GM19025 (cell line): ENCODE measurements around the gene LRMDA.

Experiments used
- ATAC-seq: cut with Tn5 transposase; IDR thresholded peaks from one replicate; pipeline ENCODE4 v1.9.1; 2021; ENCODE audit warnings: mild to moderate bottlenecking, low read depth, moderate library complexity; ENCODE audit not compliant: unreplicated experiment

Gene LRMDA

DNA sequence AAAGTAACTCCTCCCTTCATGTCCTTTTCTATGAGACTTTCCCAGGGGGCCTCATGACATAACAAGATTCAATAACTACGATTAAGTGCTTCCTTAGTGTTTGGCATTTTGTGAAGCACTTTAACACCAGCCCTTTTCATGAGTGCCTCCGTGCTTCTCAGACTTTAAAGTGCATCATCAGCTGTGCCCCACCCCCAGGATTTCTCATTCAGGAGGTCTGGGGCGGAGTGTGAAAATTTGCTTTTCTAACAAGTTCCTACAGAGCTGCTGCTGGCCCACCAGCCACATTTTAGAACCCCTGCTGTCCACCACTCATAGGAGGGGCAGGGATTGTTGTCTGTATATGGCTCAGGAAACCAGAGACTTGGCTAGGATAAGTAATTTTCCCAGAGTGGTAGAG lies 445.3 kb downstream of the LRMDA start:
- ATAC-seq = no peak

DNA sequence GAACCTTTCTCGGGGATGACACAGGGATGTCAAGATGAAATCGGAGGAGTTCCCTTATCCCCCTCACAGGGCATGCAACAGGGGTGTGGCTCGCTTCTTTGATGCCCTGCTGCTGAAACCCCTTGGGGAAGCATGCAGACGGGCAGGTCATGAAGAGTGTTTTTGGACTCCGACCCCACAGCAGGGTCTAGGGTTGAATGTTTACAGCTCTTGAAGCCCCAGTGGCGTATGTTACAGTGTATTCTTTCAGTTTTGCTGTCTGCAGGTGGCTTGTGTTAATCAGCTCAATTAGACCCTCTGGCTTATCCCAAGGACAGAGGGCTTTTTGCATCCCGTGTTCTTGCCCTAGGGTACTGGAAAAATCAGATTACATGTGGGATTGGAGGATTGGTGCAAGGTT lies 446.5 kb downstream of the LRMDA start:
- ATAC-seq = no peak

DNA sequence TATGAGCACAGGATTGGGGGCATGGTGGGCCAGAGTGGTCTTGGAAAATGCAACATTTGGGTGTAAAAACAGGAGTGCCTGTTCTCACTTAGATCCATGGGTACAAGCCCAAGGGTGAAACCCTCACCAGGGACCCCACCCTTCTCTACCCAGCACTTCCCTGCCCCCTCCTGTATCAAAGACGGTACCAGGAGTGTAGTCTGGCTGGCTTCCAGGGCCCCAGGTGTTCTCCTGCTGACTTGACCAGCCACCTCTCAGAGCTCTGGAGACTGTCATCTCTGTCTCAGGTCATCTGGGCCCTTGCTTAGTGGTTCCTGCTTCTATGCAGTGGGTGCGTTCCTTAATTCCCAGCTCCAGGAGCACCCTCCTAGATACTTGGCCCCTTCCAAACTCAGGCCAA lies 447.2 kb downstream of the LRMDA start:
- no peak for ATAC-seq

DNA sequence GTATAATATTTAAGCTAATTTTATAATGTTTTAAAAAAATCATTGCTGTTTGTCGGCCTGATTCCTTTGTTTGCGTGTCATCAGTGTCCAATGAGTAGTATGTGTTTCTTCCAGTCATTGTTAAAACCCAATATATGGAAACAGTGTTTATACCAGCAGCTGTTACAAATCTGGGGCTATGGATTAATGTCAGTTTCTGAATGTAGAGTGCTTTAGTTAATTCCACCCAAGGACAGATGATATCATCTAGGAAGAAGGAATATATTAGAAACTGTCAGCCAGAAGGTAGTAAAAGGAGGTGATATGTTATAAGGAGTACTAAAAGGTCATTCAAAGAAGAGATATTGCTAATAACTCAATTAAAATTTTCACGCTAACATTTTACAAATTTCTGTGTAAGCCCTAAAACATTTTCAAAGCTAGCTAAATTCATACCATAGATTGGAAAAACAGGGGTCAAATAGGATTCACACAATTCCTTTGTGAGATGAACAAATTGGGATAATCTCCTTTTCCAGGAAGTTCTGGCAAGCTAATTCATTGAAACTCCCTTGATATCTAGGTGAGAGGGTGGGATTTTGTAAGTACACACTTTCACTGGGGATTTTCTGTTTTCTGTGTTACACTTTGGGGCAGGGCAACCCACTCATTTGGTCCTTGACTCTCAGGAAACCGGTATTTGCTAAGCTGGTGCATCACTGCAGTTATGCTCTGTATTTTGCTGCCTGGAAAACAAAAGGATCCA lies 448.8 kb downstream of the LRMDA start:
- no peak for ATAC-seq

DNA sequence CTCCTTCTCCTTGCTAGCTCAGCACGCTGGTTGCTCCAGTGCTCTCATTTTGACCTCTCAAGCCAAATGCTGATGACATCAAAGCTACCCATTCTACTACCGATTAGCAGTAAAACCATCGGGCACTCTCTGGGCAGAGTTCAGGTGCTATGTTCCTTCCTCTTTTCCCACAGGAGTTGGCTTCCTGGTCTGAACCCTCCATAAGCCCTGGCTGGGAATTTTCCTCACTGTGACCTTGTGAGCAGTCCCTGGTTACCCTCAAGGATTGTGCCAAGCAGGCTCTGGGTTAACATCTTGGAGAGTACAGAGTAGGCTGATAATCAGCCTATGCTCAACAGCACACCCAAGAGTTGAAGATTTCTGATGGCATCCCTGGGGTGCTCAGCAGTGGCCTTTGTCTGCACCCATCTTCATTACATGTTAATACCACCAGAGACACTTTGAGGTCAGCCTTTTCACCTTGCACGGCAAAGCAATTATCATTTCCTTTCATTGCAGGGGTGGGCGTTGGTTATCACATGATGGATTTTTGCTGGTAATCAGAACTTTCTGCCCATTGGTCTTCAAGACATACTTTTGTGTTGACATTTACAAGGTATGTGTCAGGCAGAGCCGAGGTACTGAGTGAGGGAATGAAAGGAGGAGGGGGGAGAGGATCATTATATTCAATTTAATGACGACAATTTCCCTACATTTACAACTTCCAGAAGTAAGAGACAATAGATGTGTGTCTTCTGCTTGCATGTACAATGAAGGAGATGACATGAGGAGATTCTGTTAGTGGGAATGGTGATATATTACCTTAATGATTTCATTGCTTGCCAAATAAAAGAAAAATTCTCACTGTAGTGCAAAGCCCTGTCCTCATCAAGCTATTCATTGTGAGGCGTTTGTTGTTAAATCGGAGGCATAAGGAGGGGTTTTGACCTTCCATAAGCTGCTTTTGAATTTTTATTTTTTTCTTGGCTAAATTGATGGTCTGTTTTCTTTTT lies 452.0 kb downstream of the LRMDA start:
- ATAC-seq = no peak

DNA sequence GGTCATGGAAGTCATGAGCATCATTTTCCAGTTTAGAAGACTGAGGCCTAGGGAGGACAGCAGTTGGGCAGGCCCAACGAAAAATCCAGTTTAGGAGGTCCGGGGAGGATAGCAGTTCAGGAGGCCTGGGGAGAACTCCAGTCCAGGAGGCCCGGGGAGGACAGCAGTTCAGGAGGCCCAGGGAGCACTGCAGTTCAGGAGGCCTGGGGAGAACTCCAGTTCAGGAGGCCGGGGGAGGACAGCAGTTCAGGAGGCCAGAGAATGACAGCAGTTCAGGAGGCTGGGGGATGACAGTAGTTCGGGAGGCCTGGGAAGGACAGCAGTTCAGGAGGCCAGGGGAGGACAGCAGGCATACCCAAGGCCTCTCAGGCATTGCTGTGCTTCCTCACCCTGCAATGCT lies 453.4 kb downstream of the LRMDA start:
- ATAC-seq = no peak

DNA sequence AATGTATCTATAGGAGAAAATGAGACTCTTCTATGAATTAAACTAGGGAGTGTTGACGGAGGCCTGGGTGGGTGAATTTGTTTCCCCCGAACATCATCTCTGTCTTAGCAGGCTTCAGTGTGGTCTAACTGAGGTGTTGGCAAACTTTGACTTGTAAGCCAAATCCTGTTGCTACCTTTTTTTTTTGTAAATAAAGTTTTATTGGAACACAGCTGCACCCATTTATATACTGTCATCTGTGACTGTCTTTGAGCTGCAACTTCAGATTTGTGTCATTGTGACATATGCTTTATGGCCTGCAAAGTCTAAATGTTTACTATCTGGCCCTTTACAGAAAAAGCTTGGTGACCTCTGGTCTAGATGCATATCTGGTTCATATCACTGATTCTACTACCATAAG lies 455.9 kb downstream of the LRMDA start:
- no peak for ATAC-seq

DNA sequence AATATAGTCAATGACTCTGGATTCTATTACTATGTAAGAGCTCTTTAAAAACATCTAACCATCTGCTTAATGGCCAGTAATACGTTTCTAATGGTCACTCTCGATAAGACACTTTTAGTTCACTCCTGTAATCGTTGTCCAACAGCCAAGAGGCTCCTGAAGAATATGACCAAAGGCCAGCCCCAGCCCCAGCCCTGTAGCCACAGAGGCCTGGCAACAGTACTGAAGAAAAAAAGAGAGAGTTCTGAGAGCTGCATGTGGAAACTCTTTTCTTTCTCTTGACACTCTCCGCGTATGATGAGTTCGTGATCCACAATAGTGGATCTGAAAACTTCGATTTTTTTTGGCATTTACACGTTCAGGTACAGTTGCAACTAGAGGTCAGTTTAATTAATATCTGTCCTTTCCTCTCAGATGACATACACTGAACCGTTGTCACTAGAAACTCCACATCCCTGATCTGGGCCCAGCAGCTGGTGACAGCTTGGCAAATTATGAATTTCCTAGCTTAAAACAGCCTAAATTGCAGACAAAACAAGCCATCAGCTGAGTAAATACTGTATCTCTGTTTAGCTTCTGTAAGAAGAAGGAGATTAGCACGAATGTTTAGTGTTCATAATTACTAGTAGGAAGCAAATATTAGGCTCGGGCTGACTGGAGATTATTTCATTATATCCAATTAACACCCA lies 456.7 kb downstream of the LRMDA start:
- ATAC-seq = no peak

DNA sequence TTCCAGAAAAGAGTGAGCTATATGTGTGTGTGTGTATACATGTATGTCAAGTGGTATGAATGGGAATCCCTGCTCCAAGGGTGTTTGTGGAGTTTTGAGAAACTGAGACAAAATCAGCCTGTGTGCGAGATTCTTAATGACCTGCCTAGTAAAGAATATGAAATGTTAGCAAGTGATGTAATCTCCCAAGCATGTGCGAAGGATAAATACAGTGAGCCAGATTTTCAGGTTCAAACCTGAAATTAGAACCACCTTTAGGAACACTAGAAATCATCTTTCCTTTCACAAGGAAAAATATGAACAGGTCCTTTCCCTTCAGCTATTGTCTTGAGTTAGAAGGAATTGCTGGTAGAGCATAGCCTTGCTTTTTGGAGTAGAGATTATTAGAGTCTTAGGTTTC lies 457.6 kb downstream of the LRMDA start:
- ATAC-seq = no peak

DNA sequence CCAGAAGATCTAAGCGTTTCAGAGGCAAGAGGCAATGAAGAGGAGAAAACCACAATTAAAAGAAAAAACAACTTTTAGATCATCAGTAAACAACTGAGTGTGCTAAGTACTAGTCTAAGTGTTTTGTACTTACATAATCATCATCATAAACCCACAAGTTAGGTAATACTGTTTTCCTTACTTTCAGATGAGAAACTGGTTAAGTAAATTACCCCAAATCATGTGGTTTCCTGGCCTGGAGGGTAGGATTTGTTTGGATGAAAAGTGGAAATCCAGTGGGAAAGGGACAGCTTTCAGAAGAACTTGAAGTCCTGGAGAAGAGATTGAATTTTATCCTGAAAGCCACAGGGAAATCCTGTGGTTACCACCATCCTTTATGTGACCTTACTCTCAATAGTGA lies 463.3 kb downstream of the LRMDA start:
- no peak for ATAC-seq

DNA sequence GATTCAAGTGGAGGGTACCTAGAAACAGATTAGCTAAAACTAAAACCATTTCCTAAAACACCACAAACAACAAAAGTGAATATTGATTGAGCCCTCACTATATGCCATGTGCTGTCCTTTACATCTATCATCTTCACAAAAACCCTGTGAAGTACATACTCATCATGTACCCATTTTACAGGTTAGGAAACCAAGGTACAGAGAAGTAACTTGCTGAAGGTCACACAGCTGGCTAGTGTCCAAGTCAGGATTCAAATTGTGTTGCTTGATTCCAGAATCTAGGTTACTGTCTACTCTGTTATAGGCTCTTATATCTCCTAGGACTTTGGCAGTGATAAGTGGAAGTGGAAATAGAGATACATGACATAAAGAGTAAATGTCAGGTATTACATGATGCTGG lies 463.8 kb downstream of the LRMDA start:
- no peak for ATAC-seq

DNA sequence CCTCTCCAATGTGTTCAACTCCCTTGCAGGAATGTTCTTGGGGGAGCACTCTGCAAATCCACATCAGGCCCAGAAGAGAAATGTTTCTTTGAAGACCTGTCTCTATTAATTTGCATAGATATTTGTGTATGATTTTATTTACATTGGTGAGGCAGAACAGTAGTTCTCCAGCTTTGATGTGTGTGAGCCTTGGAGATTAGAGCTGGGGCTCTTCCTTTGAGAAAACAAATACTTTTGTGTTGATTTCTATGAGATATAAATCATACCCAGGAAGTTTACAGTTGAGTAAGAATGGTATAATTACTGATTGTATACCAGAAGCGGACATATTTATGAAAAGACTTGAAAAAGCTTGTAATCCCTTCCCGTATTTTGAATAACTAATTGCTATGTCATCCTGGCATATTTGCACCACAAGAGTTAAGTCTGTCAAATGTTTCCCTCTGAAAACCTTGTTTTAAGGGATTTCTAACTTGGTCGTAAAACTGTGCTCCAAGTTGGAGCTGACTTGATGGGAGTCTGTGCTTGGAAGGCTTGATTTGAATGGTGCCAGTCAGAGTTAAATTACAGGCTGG lies 468.5 kb downstream of the LRMDA start:
- ATAC-seq = no peak

DNA sequence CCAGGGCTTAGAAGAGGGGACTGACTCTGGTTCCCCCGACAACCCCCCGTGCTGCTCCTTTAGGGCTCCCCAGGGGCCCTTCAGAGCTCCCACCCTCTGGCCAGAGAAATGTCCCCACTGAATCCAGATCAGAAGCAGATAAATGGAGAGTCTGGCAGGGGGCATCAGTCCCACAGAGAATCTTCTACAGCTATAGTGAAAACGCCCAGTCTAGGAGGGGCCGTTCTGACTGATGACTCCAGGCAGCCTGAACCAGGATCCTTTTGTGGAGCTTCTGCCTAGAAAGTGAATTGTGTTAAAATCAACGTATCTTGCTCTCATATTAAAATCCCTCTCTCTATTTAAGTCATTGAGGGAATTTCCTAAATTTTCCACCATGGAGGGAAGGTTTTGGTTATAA lies 471.4 kb downstream of the LRMDA start:
- no peak for ATAC-seq

DNA sequence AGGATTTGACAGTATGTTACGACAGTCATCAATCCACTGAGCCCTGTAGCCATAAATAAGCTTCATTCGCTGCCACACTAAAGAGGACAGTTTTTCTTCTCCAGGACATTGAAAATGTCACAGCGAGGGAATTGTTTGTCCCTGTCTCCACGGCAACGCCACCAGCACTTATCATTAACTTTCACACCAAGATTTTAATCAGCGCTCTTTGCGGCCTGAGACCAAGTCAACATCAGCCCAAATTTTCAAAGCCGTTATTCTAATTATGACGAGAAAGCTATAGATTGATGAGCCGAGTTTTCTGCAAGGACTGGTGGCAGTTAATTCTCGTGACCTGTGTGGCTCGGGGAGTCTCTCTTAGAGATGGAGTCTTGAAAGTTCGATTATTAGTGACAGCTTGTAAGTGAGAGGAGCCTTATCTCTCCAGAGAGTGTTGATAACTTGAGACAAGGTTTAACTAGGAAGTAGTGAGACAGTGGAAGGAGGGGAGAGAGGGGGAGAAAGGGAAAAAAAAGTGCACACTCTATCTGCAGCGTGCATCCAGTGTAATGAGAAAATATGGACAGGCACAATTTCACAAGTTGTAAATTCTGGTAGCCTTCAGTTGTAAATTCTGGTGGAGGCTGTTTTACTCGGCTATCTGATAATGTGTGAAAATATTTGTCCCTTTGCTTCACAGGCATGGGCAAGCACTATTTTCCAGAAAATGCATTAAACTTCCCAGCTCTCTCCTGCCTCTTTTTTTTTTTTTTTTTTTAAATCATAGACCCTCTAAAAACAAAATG lies 473.3 kb downstream of the LRMDA start:
- no peak for ATAC-seq

DNA sequence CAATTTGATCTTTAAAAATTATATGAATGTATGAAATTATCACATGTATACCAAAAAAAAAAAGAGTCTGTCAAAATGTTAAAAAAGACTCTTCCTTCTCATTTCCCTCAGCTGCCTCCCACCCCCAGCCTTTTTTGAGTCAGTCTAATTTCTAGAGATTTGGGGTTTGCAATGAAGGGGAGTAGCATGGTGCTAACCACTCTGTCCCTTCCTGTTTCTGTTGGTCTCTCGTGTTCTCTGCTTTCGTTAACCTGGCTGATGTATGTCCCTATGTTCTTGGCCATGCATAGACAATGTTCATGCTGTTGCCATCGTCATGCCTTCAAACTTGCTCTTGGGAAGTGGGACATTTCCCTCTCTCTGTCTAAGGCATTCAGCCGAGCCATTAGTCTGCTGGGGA lies 474.1 kb downstream of the LRMDA start:
- ATAC-seq = no peak

DNA sequence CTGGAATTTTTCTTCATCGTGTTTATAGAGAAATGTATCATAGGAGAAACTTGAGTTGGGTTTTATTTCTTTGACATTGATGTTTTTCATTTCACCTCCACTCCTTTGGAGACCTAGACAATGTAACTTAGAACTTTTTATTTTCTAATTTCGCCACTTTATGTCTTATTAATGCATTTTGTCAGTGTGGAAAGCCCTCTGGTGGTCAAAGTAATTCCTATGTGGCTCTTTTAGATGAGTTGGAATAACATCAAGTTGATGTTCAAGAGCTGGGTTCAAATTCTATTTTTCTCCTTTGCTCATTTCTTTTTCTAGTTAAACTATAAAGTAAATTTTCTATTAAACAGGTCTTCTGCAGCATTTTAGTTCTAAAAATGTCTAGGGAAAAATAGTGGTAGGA lies 478.6 kb downstream of the LRMDA start:
- ATAC-seq = no peak

DNA sequence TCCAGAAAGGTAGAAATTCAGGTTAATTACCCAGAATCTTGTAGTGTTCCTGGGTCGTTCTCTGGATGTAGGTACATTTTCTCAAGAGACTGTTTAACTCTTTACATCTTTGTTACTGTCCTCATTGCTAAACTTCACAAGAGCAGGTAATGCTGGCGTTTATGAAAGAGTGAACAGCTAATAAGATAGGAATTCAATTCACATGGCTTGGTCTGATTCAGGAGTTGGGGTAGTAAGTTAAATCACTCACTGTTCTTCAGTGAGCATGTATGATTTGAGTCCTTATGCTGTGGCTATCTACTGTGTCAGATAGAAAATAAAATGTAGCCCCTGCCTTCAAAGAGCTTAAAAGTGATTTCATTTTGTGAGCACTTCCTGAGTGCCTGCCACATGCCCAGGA lies 480.0 kb downstream of the LRMDA start:
- ATAC-seq = no peak

DNA sequence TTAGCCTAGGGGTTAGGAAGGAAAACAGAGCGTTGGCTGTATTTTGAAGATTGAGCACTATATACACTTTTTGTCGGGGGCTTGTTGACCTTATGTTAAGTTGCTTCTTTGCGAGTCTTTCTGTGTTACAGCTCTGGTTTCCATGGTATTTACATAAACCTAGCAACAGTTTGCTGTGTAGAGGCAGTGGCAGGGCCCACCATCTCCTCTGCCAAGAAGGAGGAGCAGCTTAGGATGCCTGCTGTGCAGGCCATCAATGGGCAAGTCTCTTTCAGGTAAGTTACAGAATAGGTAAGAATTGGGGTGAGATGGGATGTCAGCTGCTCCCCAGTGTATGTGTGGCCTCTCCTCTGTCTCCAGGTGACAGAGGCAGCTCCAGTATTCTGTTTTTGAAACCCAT lies 485.5 kb downstream of the LRMDA start:
- no peak for ATAC-seq

DNA sequence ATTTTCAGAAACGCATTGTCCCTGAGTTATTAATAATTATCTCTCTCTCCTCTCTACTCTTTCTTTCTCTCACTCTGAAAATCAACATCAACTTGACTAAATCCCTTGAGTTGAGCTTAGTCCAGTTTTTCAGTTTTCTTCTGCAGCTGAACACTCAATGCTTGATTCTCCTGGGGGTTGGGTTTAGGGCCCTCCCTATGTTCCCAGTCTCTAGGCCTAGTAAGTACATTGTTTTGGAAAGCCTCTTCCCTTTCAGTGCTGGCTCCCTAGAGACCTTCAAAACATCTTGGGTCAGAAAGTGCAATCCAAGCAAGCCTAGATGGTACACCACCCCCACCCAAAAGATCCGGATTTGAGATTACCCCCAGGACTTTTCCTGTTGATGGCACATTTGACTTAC lies 488.5 kb downstream of the LRMDA start:
- no peak for ATAC-seq

DNA sequence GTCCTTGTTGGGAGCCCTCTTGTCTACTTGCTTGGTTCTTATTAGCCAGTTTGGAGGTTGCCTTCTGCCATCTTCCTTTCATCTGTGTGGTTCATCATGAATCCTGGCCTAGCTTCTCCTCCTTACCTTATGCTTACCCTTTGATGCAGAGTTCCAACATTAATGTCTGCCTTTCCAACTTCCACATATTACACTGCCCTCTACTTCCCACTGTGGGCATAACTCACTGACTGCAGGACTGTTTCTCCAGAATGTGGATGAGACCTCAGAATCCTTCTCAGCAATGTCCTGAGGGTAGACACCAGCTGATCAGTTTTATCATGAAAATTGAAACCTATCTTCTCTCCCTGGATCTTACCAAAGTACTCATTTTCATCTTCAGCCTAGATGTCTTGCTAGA lies 491.0 kb downstream of the LRMDA start:
- ATAC-seq = no peak
